Skin of body (tissue), 2 donors: ENCODE measurements around the gene B4GALT5. TPM values are rescaled to one million over a fixed set of nuclear protein-coding genes. Genes with fewer than 3 reads are reported as not detected.

ENCODE experiments used
- DNase-seq: peaks from one replicate; lab custom pipeline; 2025; lab: John Stamatoyannopoulos, UW
- total RNA-seq: library from RNA; depleted of rRNA; stranded (reverse); fragments of >200 nt; gene quantifications from one replicate; pipeline ENCODE4 v1.2.3, GENCODE V29; 2014

The B4GALT5 gene
- total RNA-seq, 1 donor from 2014 or later, result 16.2 TPM

DNA sequence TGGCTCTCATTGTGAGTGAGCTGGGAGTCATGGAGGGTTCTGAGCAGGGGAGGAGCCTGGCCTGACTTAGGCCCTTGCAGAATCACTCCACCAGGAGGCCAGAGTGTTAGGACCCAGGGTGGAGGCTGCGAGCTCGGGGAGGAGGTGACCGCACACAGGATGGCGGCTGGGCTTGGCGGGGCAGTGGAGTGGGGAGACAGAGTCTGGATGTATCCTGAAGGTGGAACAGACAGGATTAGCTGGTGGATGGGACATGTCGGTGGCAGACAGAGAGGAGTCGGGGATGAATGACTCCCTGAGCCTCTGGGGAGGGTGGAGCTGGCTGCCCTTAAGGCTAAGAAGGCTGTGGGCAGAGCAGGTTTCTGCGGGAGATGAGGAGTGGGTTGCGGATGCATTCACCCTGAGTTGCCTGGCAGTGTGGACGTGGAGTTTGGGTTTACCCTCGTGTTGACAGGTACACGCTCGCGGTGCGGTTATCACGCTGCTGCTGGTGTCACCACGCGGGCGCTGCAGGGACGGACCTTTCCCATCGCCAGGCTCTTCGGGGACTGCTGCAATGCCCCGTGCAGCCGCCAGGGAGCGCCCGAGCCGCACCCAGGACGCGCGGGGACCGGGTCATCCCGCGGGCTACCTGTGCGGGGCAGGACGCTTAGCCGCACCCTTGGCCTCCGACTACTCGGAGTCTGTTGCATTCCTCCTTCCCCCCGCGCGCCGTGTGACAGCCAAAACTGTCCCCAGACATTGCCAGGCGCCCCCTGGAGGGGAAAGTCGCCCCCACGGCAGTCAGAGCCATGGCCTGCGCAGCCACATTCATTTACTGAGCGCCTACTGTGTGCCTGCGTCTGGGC lies 102.8 kb downstream of the B4GALT5 start:
- DNase-seq, result no peak

DNA sequence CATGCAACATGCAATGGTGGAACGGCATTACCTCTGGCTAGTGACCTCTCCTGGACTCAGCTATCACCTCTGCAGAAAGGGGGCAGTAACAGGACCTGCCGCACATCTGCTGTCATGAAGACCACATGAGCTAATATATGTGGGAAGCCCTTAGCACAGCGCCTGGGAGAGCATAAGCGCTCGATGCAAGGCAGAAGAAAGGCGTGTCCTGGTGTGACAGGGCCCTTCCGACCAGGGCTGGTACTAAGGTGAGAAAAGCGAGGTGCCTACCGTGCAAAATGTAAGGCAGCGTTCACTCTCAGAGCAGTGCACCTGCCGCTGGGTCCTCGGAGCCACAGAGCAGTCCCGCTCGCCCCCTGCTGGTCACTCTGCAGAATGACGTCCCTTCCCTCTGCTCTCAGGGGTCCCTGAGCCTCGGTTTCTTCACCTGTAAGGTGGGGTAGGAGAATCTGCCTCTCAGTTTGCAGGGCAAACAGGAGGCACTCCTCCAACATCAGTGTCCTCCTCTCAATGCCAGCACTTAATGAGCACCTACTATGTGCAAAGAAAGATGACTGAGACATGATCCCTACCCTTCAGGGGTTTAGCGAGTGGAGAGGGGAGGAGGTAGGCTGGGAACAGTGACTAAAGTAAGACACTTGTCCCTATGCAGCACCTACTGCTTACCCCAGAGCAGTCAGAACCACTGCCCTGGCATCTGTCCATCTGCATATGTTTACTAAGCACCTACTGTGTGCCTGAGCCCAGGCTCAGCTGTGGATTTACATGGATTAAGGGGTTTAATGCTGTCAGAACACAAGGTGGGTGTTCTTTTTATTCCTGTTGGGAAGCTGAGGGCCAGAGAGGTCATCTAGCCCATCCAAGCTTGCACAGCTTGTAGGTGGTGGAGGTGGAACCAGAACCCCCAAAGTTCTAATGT lies 104.7 kb downstream of the B4GALT5 start:
- no peak for DNase-seq

- no peak for DNase-seq
Observed at GRCh38 chr20:49607568-49607967, 106.1 kb downstream of the B4GALT5 start.

DNA sequence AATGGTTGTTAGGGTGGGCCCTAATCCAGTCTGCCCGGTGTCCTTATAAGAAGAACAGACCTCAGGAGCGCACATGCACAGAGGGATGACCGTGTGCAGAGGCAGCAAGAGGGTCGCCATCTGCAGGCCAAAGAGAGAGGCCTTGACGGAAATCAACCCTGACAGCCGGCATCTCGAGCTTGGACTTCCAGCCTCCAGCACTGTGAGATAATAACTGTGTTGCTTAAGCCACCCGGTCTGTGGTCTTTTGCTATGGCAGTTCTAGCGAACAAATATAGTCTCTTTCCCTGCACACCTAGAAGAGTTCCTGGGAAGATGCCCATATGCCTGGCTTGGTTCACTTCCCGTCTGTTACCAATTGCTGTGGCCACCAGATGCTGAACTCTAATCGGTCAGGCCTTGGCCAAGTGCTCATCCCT lies 110.5 kb downstream of the B4GALT5 start:
- DNase-seq, result no peak

GRCh38 chr20:49602345-49603208 lies 111.1 kb downstream of the B4GALT5 start:
- DNase-seq, result no peak

DNA sequence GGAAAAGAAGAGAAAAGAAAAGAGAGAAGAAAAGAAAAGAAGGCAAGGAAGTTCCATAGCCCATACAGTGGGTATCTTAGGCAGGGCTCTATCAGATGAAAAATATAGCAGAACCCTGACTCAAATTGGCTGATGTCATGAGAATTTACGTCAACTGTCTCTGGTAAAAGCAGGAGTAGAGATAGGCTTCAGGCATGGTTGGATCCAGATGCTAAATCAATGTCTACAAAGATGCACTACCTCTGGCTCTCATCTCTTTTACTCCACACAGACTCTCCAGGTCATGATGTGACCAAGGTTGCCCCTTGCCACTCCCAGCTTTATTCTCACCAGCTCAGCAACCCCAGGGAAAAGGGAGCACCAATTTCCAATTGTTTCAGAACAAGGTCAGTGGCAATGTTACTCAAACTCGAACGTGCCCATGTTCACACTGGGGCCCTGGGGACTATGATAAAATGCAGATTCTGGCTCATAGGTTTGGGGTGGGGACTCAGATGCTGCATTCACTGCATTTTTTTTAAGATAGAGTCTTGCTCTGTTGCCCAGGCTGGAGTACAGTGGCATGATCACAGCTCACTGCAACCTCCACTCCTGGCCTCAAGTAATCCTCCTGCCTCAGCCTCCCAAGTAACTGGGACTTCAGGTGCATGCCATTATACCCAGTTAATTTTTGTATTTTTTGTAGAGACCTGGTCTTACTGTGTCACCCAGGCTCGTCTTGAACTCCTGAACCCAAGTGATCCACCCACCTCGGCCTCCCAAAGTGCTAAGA lies 112.3 kb downstream of the B4GALT5 start:
- no peak for DNase-seq

- DNase-seq, result no peak
Observed at GRCh38 chr20:49599746-49600113, 113.9 kb downstream of the B4GALT5 start.

DNA sequence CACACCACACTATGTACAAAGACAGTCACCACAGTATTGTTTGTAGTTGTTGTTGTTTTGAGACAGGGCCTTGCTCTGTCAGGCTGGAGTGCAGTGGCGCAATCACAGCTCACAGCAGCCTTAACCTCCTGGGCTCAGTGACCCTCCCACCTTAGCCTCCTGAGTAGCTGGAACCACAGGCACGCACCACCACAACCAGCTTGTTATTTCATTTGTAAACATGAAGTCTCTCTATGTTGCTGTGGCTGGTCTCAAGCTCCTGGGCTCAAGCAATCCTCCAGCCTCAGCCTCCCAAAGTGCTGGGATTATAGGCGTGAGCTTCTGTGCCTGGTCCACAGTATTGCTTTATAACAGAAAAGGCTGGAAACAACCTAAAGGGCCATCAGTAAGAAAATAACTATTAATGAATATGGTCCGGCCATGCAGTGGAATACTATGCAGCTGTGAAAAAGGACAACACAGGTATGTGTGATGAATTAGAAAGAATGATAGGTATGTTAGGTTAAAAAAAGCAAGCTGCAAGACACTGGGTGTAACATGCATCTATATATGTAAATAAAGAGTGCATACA lies 115.8 kb downstream of the B4GALT5 start:
- no peak for DNase-seq

GRCh38 chr20:49595811-49596561 lies 117.7 kb downstream of the B4GALT5 start:
- DNase-seq, result peak; percentile 73

DNA sequence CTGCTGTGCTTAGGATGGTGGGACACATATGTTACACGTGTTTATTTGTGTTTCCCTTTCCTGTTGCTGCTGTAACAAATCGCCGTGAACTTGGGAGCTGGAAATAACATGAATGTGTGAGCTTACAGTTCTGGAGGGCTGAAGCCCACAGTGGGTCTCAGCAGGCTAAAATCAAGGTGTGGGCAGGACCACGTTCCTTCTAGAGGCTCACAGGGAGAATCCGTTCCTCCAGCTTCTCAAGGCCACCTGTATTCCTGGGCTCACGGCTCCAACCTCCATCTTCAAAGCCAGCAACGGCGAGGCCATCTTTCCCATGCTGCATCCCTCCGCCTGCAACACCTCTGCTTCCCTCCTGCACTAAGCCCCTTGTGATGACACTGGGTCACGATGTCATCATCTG lies 118.3 kb downstream of the B4GALT5 start:
- DNase-seq, result no peak

DNA sequence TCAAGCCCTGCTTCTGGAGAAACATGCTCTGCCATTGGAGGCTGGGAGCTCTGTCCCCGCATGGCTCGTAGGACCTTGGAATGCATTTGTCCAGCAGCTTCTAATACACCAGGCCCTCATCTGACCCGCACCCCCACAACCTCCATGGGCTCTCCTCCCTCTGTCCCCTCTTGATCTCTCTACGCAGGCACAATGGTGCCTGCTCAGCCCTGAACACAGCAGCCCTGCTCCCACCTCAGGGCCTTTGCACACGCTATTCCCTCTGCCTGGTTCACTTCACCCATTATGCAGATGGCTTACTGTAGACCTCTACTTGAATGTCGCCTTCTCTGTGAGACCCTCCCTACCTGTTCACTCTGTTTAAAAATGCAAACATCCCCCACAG lies 118.8 kb downstream of the B4GALT5 start:
- no peak for DNase-seq

DNA sequence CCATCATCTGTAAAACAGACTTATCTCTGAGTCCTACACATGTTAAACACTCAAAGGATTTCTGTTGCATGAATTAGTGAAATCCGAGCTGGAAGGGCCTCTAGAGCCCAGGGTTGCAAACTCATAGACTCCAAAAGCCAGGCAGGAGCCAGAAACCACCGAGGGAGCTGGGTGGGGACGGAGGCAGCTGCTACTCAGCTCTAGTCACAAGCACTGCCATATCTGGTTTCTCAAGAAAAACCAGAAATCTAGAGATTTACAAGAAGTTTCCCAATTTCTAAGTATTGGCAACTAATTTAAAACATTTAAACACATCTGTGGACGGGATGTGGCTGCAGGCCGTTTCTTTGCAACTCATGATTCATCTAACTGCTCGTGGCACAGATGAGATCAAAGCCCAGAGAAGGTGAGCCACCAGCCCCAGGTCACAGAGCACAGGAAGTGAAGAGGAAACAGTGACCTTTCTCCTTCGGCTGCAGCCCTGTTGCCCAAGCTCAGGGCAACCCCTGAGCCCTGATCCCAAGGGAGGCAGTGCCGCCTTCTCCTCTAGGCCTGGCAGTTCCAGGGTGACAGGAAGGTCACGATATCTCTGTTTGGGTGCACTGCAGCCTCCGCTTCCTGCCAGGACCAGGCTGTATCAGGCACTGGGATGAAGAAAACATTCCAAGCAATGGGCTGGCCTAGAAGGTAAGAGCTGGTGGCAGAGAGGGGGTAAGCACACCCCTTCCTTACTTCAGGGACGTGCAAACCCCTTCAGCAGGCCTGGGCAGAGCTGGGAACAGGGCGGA lies 119.3 kb downstream of the B4GALT5 start:
- peak; percentile 96 for DNase-seq

GRCh38 chr20:49593466-49594142 lies 120.1 kb downstream of the B4GALT5 start:
- no peak for DNase-seq

GRCh38 chr20:49592120-49592519 lies 121.6 kb downstream of the B4GALT5 start:
- DNase-seq, result no peak

DNA sequence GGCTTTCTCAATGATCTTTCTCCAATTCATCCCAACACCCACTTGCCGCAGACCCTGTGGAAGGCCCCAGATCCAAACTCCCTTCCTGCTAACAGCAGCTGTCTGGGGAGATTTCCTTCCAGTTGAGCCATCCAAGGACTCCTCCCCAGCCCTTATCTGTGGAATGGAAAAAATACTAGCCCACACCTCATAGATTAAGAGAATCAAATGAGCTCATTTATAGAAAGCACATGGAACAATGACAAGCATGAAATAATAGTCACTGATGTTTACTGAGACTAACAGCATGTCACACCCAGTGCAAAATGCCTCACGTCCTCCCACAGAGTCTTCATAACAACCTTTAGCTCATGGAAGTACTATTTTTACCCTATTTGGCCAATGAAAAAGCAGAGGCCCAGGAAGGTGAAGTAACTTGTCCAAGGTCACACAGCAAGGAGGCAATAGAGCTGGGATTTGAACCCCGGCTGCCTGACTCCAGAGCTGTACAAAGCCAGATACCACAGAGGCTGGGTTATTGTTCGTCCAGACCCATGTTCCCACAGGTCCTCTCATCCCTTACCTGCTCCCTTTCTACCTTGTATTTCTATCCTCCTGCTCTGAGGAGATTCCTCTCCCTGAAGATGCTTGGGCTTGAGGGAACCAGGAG lies 122.3 kb downstream of the B4GALT5 start:
- DNase-seq, result peak; percentile 76

- DNase-seq, result peak; percentile 29
Observed at GRCh38 chr20:49590163-49591017, 123.3 kb downstream of the B4GALT5 start.

- no peak for DNase-seq
Observed at GRCh38 chr20:49589747-49590146, 123.9 kb downstream of the B4GALT5 start.
